ENCODE measurements around the gene ABCC4. TPM values are rescaled to one million over a fixed set of nuclear protein-coding genes. Genes with fewer than 3 reads are reported as not detected.
"Not testable (repeated sequence)": the region's sequence is repeated elsewhere in the genome, so short reads cannot be mapped to it uniquely, and the experiment has no call there.

Gene ABCC4
- total RNA-seq, 1 donor from 2014 or later, result 5.4 TPM

GRCh38 chr13:95198606-95199005 is 102.6 kb downstream of the ABCC4 start:
- not testable (repeated sequence) for DNase-seq (ENCODE audit: low read depth in 2 of 2)

GRCh38 chr13:95197548-95197947 is 103.7 kb downstream of the ABCC4 start:
- no peak for DNase-seq (ENCODE audit: low read depth in 2 of 2)

DNA sequence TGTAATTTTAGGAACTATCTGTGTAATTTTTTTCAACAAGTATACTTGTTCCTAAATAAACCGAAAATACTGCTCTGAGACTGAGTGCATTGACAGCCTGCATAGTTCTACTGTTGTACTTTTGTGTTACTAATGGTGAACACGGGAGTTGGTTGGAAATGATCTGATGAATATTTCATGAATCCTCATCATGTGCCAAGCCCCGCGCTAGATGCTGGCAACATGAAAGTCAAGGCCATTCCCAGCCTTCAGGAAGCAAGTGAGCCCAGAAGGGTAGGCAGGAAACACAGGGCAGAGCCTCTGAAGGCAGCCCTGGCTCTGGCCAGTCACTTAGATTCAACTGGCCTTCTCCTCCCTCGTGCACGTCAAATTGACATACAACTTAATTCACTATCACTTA is 106.1 kb downstream of the ABCC4 start:
- no peak for DNase-seq (ENCODE audit: low read depth in 2 of 2)

GRCh38 chr13:95193509-95194230 is 107.6 kb downstream of the ABCC4 start:
- no peak for DNase-seq (ENCODE audit: low read depth in 2 of 2)

- no peak for DNase-seq (ENCODE audit: low read depth in 2 of 2)
Measured at GRCh38 chr13:95192998-95193397, 108.3 kb downstream of the ABCC4 start.

DNA sequence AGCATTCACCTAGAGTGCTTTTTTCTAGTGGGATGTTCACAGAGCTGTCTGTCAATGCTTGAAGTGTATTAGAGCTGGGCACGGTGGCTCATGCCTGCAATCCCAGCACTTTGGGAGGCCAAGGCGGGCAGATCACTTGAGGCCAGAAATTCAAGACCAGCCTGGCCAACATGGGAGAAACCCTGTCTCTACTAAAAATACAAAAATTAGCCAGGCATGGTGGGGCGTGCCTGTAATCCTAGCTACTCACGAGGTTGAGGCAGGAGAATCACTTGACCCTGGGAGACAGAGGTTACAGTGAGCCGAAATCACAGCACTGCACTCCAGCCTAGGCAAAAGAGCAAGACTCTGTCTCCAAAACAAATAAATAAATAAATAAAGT is 108.7 kb downstream of the ABCC4 start:
- DNase-seq (ENCODE audit: low read depth in 2 of 2), result not testable (repeated sequence)

GRCh38 chr13:95191821-95192563 is 109.3 kb downstream of the ABCC4 start:
- DNase-seq (ENCODE audit: low read depth in 2 of 2), result peak; percentile 20 to 80

- DNase-seq (ENCODE audit: low read depth in 2 of 2), result no peak
Measured at GRCh38 chr13:95188128-95188527, 113.1 kb downstream of the ABCC4 start.

DNA sequence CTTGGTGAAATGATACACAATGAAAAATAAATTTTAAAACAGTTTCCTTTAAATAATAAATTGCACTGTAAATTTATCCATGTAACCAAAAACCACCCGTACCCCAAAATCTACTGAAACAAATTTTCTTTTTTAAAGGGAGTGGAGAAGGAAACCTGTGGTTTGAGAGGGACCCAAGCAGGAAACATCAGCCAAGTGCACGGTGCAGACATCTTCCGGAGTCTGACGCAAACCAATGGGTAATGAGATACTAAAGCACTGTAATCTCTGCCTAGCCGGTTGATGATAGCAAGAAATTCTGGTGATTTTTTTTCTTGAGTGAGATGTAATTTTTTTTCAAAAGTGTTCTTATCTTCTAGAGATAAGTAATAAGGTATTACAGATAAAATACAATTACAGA is 115.4 kb downstream of the ABCC4 start:
- DNase-seq (ENCODE audit: low read depth in 2 of 2), result no peak

GRCh38 chr13:95185311-95185710 is 115.9 kb downstream of the ABCC4 start:
- no peak for DNase-seq (ENCODE audit: low read depth in 2 of 2)

GRCh38 chr13:95184317-95184716 is 116.9 kb downstream of the ABCC4 start:
- DNase-seq (ENCODE audit: low read depth in 2 of 2), result no peak

DNA sequence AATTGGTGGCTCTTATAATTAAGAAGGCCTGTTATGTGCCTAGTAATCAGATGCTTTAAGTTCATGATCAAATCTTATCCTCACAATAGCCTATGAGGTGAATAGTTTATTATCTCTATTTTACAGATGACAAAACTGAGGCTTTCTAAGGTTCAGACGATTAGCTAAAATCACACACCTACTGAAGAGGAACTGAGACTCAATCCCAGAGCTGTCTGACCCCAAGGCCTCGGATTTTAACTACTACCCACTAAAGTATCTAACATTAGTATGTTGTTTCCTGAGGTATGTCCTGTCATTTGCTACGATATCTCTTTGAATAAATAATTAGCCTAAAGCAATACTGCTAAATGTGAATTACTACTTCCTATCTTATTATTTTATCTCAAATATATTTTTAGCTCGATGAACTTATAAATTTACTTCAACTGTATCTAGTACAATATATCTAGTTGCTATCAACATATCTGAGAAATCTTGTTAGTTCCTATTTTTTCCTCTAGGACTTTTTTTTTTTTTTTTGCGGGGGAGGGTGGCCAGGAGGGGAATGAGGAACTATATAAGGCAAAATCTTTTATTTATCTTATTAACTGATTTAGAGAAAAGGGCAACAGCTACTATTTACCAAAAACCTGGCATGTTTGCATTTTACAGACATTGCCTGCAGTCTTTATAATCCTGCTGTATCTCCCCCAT is 118.5 kb downstream of the ABCC4 start:
- no peak for DNase-seq (ENCODE audit: low read depth in 2 of 2)

DNA sequence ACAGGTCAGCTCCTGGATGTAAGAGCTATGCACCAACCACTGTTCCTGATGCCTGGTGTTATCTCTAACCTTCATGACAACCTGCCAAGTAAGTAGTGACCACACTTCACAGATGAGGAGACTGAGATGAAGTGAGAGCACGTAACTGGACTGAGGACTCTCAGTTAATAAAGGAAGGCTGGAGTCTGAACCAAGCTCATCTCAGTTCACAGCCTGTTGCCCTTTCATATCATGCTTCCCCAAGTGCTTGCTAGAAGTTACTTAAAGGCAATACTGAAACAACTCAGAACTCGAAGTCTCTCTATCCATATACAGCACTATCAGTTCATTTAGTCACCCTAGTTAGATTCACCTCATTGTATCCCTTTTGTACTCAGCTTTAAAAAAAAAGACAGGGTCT is 119.7 kb downstream of the ABCC4 start:
- DNase-seq (ENCODE audit: low read depth in 2 of 2), result no peak

GRCh38 chr13:95180513-95181245 is 120.6 kb downstream of the ABCC4 start:
- DNase-seq (ENCODE audit: low read depth in 2 of 2), result peak in 1 of 2 donors; percentile 5

DNA sequence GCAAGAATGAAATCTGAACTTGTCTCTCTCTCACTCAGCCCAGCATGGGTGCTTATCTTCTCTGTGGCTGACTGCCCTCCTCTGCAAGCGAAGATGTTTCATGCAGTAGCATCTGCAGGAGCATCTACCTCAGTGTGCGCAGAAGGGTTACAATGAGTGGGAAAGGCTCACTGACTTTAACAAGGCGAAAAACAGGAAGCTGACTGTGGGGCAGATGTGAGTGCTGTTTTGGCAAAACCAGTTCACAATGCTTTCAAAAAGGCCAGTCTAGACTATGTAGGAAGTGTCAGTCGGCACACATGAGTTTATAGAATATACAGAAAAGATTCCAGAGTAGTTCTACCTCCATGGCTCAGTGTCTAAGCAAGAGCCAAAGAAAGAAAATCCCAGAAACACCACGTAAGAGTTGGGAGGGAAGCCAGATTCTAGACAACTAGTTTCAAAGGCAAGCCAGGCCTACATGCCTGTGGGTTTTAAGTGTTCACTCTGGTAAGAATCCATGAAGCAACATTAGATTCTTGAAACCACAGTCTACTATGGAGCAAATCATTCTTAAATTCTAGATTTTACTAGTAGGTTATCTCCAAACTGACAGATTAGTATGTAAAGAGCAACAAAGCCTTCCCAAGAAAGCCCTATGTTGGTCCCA is 124.5 kb downstream of the ABCC4 start:
- DNase-seq (ENCODE audit: low read depth in 2 of 2), result peak; percentile 35 to 92

DNA sequence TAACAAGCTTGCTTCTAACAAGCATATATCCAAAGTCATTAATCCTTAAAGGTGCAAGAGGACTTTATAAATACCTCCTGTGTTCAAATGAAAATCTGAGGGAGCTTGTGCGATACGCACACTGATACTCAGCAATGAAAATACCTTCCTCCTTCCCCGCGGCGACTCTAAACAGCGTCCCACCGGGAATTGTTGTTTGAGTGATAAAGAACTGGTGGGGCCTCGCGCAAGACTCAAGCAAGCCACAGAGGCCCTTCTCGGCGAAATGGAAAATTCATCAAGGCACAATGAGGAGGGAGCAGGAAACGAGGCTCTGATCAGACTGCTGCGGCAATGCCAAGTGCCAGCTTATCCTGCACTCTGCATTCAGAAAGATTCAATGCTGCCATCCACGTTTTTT is 126.7 kb downstream of the ABCC4 start:
- no peak for DNase-seq (ENCODE audit: low read depth in 2 of 2)

GRCh38 chr13:95168191-95168590 is 133.1 kb downstream of the ABCC4 start:
- no peak for DNase-seq (ENCODE audit: low read depth in 2 of 2)

- DNase-seq (ENCODE audit: low read depth in 2 of 2), result not testable (repeated sequence)
Measured at GRCh38 chr13:95167003-95167402, 134.2 kb downstream of the ABCC4 start.

DNA sequence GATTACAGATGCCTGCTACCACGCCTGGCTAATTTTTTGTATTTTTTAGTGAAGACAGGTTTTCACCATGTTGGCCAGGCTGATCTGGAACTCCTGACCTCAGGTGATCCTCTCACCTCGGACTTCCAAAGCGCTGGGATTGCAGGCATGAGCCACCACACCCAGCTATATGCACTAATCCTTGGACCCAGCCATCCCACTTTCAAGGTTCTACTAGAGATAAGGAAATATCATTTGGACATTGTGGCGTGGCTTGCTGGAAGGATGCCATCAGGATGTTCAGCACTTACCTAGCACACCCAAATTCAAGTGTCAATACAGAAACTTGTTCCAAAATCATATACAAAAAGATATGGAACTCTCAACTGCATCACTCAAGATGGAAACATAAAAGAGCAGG is 136.4 kb downstream of the ABCC4 start:
- no peak for DNase-seq (ENCODE audit: low read depth in 2 of 2)

GRCh38 chr13:95160112-95160906 is 140.9 kb downstream of the ABCC4 start:
- no peak for DNase-seq (ENCODE audit: low read depth in 2 of 2)
